Fibroblast of skin of scalp (primary cell): ENCODE results near the gene AHCY.
"Not testable (repeated sequence)": the region's sequence is repeated elsewhere in the genome, so short reads cannot be mapped to it uniquely, and the experiment has no call there.

Experiments used
- DNase-seq: peaks from one replicate; pipeline ENCODE4 v3.0.0-alpha.2; 2013

The AHCY gene

DNA sequence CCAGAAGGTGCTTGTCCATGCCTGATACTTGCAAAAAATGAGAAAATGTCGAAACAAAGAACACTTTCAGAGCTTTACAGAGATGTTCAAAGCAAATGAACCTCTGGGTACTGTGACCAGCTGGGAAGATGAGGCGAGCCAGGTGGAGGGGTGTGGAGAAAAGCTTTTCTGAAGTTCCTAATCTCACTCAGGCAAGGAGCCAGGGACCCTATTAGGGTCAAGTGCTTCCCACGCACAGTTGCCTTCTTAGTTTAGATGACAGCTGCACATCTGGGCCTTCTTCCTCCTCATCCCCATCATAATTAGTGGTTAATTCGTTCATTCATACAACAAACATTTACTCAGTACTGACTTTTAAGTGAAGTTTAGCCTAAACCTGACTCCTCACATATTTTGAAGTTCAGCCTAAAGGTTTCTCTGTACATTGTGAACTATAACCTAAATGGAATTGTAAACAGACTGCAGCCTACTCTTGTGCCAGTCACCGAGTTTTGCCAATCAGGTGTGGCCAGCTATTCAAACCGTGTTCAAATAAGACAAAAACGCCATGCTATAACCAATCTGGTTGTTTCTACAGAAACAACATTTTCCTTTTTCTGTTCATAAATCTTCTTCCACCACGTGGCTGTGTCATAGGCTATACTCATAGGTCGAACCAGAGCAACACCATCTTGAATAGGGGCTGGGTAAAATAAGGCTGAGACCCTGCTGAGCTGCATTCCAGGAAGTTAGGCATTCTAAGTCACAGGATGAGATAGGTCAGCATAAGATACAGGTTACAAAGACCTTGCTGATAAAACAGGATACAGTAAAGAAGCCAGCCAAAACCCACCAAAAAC is 19.3 kb upstream of the AHCY start:
- DNase-seq, result no peak

GRCh38 chr20:34320861-34321260 is 17.7 kb upstream of the AHCY start:
- DNase-seq, result no peak

DNA sequence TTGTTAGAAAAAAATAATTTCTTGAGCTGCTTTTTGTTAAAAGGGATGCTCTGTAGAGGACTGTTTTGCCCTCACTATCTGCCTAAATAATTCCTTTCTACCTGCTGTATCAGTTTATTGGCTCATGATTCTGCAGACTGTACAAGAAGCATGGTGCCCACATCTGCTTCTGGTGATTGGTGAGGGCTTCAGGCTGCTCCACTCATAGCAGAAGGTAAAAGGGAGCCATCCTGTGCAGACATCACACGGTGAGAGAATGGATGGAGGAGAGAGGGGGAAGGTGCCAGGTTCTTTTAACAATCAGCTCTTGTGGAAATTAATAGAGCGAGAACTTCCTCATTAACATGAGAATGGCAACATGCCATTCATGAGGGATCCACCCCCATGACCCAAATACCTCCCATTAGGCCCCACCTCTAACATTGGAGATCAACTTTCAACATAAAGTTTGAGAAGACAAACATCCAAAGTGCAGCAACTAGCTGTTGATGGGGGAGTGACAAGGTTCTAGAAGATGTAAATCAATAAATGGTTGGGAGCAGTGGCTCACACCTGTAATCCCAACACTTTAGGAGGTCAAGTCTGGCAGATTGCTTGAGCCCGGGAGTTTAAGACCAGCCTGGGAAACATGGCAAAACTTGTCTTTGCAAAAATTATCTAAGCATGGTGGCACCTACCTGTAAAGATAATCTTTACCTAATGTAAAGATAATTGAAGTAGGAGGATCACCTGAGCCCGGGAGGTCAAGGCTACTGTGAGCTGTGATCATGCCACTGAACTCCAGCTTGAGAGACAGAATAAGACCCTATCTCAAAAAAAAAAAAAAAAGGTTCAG is 15.7 kb upstream of the AHCY start:
- DNase-seq, result no peak

DNA sequence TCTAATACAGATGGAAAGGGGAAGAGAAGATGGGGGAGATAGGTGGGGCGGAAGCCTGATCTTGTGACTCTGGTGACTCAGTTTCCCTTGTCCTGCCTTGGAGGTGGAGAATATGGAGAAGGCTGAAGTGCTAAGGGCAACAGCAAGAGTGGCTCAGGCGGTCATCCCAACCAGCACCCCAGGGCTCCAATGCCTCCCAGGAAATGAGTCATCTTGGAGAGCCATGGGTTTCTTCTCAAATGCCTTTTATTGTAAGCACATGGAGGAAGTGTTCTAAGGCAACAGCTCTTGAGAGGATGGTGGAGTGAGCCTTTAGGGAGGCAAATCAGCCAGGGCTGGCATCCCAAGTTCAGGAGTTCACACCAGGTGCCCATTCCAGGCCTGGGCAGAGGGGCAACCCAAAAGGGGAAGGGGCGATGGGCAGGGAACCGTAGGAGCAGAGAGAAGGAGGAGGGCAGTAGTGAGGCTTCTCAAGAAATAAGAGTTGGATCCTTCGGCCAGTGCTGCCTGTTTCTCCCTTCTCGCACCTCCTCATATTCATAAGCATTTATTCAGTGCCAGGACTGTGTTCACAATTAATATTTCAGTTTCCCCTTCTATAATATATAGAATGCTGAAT is 13.2 kb upstream of the AHCY start:
- DNase-seq, result peak; percentile 36

GRCh38 chr20:34315236-34315635 is 12.1 kb upstream of the AHCY start:
- DNase-seq, result no peak

GRCh38 chr20:34312544-34313217 is 9.5 kb upstream of the AHCY start:
- DNase-seq, result peak; percentile 88

- DNase-seq, result no peak
These were observed 8.9 kb upstream of the AHCY start for GRCh38 chr20:34312024-34312460.

DNA sequence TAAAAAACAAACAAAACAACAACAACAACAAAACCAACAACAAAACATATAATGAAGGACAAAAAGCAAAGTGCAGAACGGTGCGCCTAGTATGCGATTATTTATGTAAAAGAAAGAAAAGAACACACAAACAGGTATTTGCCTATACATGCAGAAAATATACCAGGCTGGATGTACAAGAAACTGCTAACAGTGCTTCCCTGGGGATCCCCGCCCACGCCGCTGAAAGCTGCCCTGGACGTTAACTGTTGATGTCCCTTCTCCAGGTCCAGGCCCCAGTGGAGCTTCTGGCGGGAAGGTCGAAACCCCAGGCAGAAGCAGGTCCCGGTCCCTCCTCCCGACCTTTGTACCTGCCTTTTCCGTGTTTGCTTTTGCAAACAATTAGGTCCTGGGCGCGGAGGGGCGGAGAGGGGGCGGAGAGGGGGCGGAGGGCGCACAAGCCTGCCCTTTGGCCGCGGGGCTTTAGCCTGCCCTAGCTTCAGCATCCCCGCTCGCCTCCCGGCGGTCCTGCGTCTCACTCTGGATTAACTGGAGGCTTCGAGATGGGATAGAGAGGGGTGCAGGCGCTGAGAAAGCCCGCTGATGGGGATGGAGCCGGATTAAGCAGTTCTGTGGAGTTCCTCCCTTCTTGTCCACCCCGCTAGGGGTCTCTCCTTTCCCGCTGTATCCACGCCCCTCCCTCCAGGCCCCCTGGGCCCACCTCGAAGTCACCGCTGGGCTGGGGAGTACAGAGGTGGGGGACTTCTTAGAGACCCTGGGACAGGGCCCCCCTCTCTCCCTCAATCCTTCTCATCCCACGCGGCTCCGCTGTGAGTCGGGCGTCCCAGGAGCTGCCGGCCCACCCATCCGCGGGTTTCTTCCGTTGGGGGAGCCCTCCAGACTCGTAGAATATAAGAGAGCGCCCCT is 8.2 kb upstream of the AHCY start:
- DNase-seq, result no peak

GRCh38 chr20:34310481-34311117 is 7.4 kb upstream of the AHCY start:
- no peak for DNase-seq

GRCh38 chr20:34309691-34310090 is 6.5 kb upstream of the AHCY start:
- no peak for DNase-seq

DNA sequence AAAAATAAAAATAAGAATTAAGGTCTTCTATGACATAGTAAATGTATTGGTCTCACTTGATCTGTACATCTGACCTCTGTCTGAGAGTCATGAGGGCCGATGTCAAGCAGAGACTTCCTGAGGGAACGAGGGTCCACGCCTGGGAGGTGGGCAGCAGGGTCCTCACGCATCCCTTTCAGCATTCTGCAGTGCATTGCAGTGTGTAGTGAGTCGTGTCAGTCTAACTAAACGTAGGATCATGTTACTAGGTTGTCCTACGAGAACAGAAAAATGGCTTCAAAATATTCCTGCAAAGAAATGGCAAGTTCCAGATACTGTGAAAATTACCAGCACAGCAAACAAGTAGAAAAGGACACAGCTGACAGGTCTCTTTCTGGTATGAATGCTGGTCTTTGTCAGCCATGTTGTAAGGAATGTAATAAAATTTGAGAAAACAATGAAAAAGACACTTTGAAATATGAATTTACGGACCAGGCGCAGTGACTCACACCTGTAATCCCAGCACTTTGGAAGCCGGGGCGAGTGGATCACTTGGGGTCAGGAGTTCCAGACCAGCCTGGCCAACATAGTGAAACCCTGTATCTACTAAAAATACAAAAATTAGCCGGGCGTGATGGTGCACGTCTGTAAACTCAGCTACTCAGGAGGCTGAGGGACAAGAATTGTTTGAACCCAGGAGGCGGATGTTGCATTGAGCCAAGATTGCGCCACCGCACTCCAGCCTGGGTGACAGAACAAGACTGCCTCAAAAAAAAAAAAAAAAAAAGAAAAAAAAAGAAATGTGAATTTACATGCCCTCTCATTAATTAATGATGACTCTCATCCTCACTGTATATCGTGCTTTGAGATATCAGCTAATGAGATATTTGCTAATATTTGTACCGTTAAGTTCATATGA is 2.4 kb upstream of the AHCY start:
- DNase-seq, result no peak

GRCh38 chr20:34302312-34302722 is 838 bp downstream of the AHCY start:
- DNase-seq, result peak; percentile 41

- DNase-seq, result no peak
These were observed 1.4 kb downstream of the AHCY start for GRCh38 chr20:34301587-34302311.

DNA sequence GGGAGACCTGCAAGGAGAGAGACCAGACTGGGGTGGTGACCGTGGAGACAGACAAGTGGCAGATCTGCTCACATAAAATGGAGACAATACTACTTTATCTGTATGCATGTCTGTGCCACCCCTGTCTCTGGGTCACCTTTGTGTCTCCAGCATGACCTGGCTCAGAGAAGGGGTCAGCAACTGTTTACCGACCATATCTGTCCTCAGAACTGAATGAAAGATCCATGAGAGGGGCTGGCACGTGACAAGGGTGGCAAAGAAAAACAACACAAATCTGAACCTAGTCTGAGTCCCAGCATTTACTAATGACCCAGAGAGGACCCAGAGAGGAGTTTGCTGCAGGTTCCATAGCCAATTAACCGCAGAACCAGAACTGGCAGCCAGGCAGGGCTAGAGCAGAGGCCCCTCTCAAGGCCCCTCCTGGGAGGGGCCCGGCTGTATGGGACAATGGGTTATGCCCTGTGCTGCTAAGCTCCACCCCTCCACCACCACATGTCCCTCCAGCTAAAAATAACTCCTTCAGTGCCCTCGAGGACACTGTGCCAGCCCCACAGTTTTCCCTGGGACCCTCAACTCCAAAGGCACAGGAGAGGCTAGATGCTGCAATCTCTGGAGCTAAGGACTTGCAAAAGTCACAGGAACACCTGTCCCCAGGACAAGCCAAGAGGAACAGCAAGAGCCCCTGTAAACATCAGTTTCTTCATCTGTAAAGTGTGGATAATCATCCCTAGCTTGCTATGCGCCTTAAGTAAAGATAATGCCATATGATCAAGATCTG is 2.2 kb downstream of the AHCY start:
- DNase-seq, result no peak

GRCh38 chr20:34300256-34300806 is 2.8 kb downstream of the AHCY start:
- peak; percentile 15 for DNase-seq

- DNase-seq, result no peak
These were observed 3.4 kb downstream of the AHCY start for GRCh38 chr20:34299556-34300255.

DNA sequence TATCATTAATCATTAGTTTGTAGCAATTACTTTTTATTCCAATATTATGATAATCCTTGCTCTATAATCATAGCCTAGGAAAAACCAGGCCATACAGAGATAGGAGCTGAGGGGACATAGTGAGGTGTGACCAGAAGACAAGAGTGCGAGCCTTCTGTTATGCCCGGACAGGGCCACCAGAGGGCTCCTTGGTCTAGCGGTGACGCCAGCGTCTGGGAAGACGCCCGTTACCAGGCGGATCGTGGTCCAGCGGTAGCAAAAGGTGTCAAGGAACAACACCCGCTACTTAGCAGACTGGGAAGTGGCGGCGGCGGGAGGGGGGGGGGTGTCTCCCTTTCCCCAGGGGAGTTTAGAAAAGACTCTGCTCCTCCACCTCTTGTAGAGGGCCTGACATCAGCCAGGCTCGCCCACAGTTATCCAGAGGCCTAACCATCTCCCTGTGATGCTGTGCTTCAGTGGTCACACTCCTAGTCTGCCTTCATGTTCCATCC is 4.8 kb downstream of the AHCY start:
- not testable (repeated sequence) for DNase-seq
